Activated CD4-positive, alpha-beta T cell treated with anti-CD3 and anti-CD28 coated beads, Interleukin-2, Interleukin-6, amounts not matched to agents 100 ng/mL and 50 ng/mL, durations not matched to agents 16 hours and 8 hours (primary cell): ENCODE measurements around the gene SIK2.
A peak's percentile ranks its signal among the peaks of the same experiment; 100 is the strongest.

Source experiments
- DNase-seq: peaks from one replicate; pipeline ENCODE4 v3.0.0-alpha.2; 2020

The SIK2 gene

GRCh38 chr11:111582881-111583280, 19.4 kb upstream of the SIK2 start:
- no peak for DNase-seq

- no peak for DNase-seq
Measured at GRCh38 chr11:111585371-111585770, 16.9 kb upstream of the SIK2 start.

- peak; percentile 49 for DNase-seq
Measured at GRCh38 chr11:111586388-111586831, 15.8 kb upstream of the SIK2 start.

- DNase-seq = no peak
Measured at GRCh38 chr11:111589114-111589513, 13.1 kb upstream of the SIK2 start.

- DNase-seq = no peak
Measured at GRCh38 chr11:111589886-111590499, 12.3 kb upstream of the SIK2 start.

- DNase-seq = no peak
Measured at GRCh38 chr11:111591187-111591960, 10.9 kb upstream of the SIK2 start.

- no peak for DNase-seq
Measured at GRCh38 chr11:111592491-111592890, 9.8 kb upstream of the SIK2 start.

GRCh38 chr11:111596319-111596718, 5.9 kb upstream of the SIK2 start:
- no peak for DNase-seq

GRCh38 chr11:111598148-111598547, 4.1 kb upstream of the SIK2 start:
- DNase-seq = no peak

- no peak for DNase-seq
Measured at GRCh38 chr11:111598559-111598958, 3.7 kb upstream of the SIK2 start.

GRCh38 chr11:111601636-111601978, 642 bp upstream of the SIK2 start:
- no peak for DNase-seq

GRCh38 chr11:111602865-111603610, 789 bp downstream of the SIK2 start:
- peak; percentile 16 for DNase-seq

- no peak for DNase-seq
Measured at GRCh38 chr11:111603611-111604130, 1.4 kb downstream of the SIK2 start.

GRCh38 chr11:111604392-111605009, 2.3 kb downstream of the SIK2 start:
- DNase-seq = peak; percentile 72

GRCh38 chr11:111605681-111606080, 3.4 kb downstream of the SIK2 start:
- no peak for DNase-seq

- no peak for DNase-seq
Measured at GRCh38 chr11:111606986-111607385, 4.7 kb downstream of the SIK2 start.

- no peak for DNase-seq
Measured at GRCh38 chr11:111607751-111608150, 5.5 kb downstream of the SIK2 start.

GRCh38 chr11:111612224-111612623, 10.0 kb downstream of the SIK2 start:
- no peak for DNase-seq

- DNase-seq = no peak
Measured at GRCh38 chr11:111617286-111617685, 15.0 kb downstream of the SIK2 start.

- no peak for DNase-seq
Measured at GRCh38 chr11:111620518-111620917, 18.3 kb downstream of the SIK2 start.

GRCh38 chr11:111623527-111624030, 21.3 kb downstream of the SIK2 start:
- no peak for DNase-seq

- DNase-seq = no peak
Measured at GRCh38 chr11:111624608-111625007, 22.4 kb downstream of the SIK2 start.

- no peak for DNase-seq
Measured at GRCh38 chr11:111627591-111627990, 25.3 kb downstream of the SIK2 start.
